Measurements from ENCODE around the gene ATAD3C.
A peak's percentile ranks its signal among the peaks of the same experiment; 100 is the strongest.
"Not testable (repeated sequence)": the region's sequence is repeated elsewhere in the genome, so short reads cannot be mapped to it uniquely, and the experiment has no call there.

ATAD3C gene

DNA sequence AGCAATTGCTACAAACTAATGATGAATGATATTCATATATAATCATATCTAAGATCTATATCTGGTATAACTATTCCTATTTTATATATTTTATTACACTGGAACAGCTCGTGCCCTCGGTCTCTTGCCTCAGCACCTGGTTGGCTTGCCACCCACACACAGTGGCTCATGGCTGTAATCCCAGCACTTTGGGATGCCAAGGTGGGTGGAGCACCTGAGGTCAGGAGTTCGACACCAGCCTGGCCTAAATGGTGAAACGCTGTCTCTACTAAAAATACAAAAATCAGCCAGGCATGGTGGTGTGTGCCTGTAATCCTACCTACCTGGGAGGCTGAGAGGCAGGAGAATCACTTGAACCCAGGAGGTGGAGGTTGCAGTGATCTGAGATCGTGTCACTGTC, 56.3 kb downstream of the ATAD3C start:
- not testable (repeated sequence) for H3K36me3 ChIP-seq (ENCODE audit: control insufficient read depth, insufficient read depth, low read length); H4K5ac ChIP-seq (ENCODE audit: low read length); H3K4ac ChIP-seq (ENCODE audit: low read depth, low read length); H3K4me2 ChIP-seq (ENCODE audit: low read length); H3K18ac ChIP-seq (ENCODE audit: low read length); H4K8ac ChIP-seq (ENCODE audit: low read depth, low read length); H3K27ac ChIP-seq (ENCODE audit: low read depth, low read length); H3K27me3 ChIP-seq (ENCODE audit: insufficient read depth, low read length, poor library complexity); H2BK15ac ChIP-seq (replicated peaks; ENCODE audit: low read depth); H2BK120ac ChIP-seq (ENCODE audit: low read depth, low read length); H3K56ac ChIP-seq (ENCODE audit: low read length); H3K4me1 ChIP-seq (ENCODE audit: control insufficient read depth, low read depth, low read length); H2AK5ac ChIP-seq (ENCODE audit: low read length); DNase-seq; H3K79me1 ChIP-seq (ENCODE audit: low read length); H3K9ac ChIP-seq (ENCODE audit: low read length); H3K4me3 ChIP-seq (ENCODE audit: low read length); H3K23ac ChIP-seq (ENCODE audit: low read length); H2BK5ac ChIP-seq (ENCODE audit: low read length); H3K79me2 ChIP-seq (ENCODE audit: control insufficient read depth, insufficient read depth, low read length)
- WGBS (ENCODE audit: extremely low coverage, insufficient coverage, low lambda C conversion rate), result no CpG with 5 or more reads among the region's 5 CpGs

DNA sequence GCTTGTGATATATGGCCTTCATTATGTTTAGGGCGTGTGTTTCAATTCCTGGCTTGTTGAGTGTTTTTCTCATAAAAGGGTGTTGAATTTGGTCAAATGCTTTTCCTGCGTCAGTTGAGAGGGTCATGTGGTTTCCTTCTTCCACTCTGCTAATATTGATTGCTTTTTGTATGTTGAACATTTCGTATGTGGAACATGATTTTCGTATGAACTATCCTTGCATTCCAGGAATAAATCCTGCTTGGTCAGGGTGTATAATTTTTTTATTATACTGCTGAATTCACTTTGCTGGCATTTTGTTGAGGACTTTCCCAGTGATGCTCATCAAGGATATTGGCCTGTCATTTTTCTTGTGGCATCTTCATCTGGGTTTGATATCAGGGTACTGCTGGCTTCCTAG, 57.8 kb downstream of the ATAD3C start:
- Histone ChIP-seq H3K4ac (ENCODE audit: low read depth, low read length) (no peak overlapping the region), H3K18ac (ENCODE audit: low read length) (no peak overlapping the region), H4K8ac (ENCODE audit: low read depth, low read length) (no peak overlapping the region), H3K4me1 (ENCODE audit: control insufficient read depth, low read depth, low read length) (no peaks in the 10 kb centered on the region), H3K36me3 (ENCODE audit: control insufficient read depth, insufficient read depth, low read length) (no peaks in the 10 kb centered on the region), H3K27ac (ENCODE audit: low read depth, low read length) (no peak overlapping the region), H3K79me2 (ENCODE audit: control insufficient read depth, insufficient read depth, low read length) (no peaks in the 10 kb centered on the region), H2BK15ac (replicated peaks; ENCODE audit: low read depth) (no peak overlapping the region), H3K79me1 (ENCODE audit: low read length) (no peaks in the 10 kb centered on the region), H4K5ac (ENCODE audit: low read length) (no peak overlapping the region), H2BK120ac (ENCODE audit: low read depth, low read length) (no peak overlapping the region), H3K4me3 (ENCODE audit: low read length) (no peak overlapping the region), H3K4me2 (ENCODE audit: low read length) (no peak overlapping the region), H3K23ac (ENCODE audit: low read length) (no peak overlapping the region), H3K56ac (ENCODE audit: low read length) (no peak overlapping the region), H3K27me3 (ENCODE audit: insufficient read depth, low read length, poor library complexity) (no peaks in the 10 kb centered on the region), H2BK5ac (ENCODE audit: low read length) (no peak overlapping the region), H3K9ac (ENCODE audit: low read length) (no peak overlapping the region), H2AK5ac (ENCODE audit: low read length) (no peak overlapping the region)
- no CpG with 5 or more reads among the region's 4 CpGs for WGBS (ENCODE audit: extremely low coverage, insufficient coverage, low lambda C conversion rate)
- DNase-seq, result no peak

DNA sequence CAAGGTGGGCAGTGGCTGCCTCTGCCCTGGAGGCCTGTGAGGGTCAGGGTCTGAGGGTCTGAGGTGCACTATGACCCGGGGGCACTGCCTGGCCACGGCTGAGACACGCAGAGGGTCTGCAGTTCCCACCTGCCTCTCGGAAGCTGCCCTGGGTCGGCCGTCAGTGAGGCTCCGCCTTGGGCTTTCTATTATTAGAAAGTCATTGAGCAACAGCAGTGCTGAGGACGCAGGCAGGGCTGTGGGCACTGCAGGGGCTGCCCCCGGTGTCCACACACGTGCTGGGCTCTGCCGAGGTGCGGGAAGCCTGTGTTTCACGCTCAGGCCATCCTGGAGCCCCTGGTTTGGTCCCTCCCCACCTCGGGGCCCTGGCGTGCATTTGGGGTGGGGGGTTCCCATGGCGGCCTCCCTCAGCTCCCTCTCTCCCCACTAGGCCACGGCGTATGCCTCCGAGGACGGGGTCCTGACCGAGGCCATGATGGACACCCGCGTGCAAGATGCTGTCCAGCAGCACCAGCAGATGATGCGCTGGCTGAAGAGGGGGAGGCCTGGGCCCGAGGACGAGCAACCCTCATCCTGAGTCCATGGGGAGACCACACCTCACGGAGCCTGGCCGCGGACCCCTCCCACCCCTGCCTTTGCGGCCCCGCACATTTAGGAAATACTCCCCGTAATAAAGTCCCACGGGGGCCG, 59.4 kb downstream of the ATAD3C start:
- H2BK5ac ChIP-seq (ENCODE audit: low read length); H4K8ac ChIP-seq (ENCODE audit: low read depth, low read length); H3K36me3 ChIP-seq (ENCODE audit: control insufficient read depth, insufficient read depth, low read length); H3K79me1 ChIP-seq (ENCODE audit: low read length); H3K4ac ChIP-seq (ENCODE audit: low read depth, low read length); H3K4me3 ChIP-seq (ENCODE audit: low read length); H3K23ac ChIP-seq (ENCODE audit: low read length); H3K9ac ChIP-seq (ENCODE audit: low read length); H2AK5ac ChIP-seq (ENCODE audit: low read length); H2BK120ac ChIP-seq (ENCODE audit: low read depth, low read length); H3K4me1 ChIP-seq (ENCODE audit: control insufficient read depth, low read depth, low read length); DNase-seq; H3K4me2 ChIP-seq (ENCODE audit: low read length); H2BK15ac ChIP-seq (replicated peaks; ENCODE audit: low read depth); H3K56ac ChIP-seq (ENCODE audit: low read length); H4K5ac ChIP-seq (ENCODE audit: low read length); H3K79me2 ChIP-seq (ENCODE audit: control insufficient read depth, insufficient read depth, low read length); H3K18ac ChIP-seq (ENCODE audit: low read length); H3K27me3 ChIP-seq (ENCODE audit: insufficient read depth, low read length, poor library complexity); H3K27ac ChIP-seq (ENCODE audit: low read depth, low read length): not testable (repeated sequence)
- no CpG with 5 or more reads among the region's 34 CpGs for WGBS (ENCODE audit: extremely low coverage, insufficient coverage, low lambda C conversion rate)

DNA sequence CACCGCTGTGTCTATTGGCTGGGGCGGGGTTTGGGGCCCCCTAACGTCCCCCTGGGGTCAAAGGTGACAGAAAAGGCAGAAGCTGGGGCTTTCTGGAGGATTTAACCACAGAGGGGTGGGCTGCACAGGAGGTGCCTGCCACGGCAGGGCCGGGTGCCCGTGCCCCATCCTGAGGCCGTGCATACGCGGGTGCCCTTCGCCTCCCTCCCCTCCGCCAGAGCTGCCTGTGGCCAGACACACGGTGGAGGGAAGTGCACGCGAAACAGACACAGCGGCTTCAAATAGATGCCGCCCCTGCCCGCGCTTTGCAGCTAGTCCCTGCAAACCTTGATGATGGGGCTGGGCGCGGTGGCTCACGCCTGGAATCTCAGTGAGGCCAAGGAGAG, 60.0 kb downstream of the ATAD3C start:
- not testable (repeated sequence) for H4K8ac ChIP-seq (ENCODE audit: low read depth, low read length); DNase-seq; H2BK15ac ChIP-seq (replicated peaks; ENCODE audit: low read depth); H3K23ac ChIP-seq (ENCODE audit: low read length); H3K27me3 ChIP-seq (ENCODE audit: insufficient read depth, low read length, poor library complexity); H3K79me2 ChIP-seq (ENCODE audit: control insufficient read depth, insufficient read depth, low read length); H3K4me3 ChIP-seq (ENCODE audit: low read length); H3K56ac ChIP-seq (ENCODE audit: low read length); H3K4me2 ChIP-seq (ENCODE audit: low read length); H2BK5ac ChIP-seq (ENCODE audit: low read length); H3K4me1 ChIP-seq (ENCODE audit: control insufficient read depth, low read depth, low read length); H3K4ac ChIP-seq (ENCODE audit: low read depth, low read length); H2AK5ac ChIP-seq (ENCODE audit: low read length); H2BK120ac ChIP-seq (ENCODE audit: low read depth, low read length); H3K27ac ChIP-seq (ENCODE audit: low read depth, low read length); H3K36me3 ChIP-seq (ENCODE audit: control insufficient read depth, insufficient read depth, low read length); H3K18ac ChIP-seq (ENCODE audit: low read length); H4K5ac ChIP-seq (ENCODE audit: low read length); H3K9ac ChIP-seq (ENCODE audit: low read length); H3K79me1 ChIP-seq (ENCODE audit: low read length)
- no CpG with 5 or more reads among the region's 21 CpGs for WGBS (ENCODE audit: extremely low coverage, insufficient coverage, low lambda C conversion rate)

DNA sequence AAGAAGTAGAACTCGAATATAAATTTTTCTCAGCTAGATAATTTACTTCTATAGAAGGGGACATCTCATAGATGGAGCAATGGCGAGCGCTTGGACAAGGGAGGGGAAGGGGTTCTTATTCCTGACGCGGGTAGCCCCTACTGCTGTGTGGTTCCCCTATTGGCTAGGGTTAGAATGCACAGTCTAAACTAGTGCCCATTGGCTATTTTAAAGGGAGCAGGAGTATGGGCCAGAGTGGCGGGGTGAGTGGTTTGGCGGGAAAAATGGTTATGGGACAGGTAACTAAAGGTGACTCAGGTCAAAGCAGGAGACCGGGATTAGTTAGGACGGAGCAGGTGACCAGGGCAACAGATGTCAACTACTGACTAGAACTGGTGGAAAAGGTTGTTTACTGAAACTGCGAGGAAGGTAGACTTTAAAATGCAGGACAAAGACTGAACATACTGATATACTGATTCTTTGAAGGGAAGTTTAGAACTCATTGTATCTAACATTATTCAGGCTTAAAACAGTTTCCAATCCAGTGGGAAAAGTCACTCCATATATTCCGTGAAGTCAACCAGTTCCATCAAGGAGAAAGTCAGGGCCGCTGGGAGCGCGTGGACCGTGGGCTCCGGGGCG, 61.5 kb downstream of the ATAD3C start:
- Histone ChIP-seq H3K36me3 (ENCODE audit: control insufficient read depth, insufficient read depth, low read length) (no peaks in the 10 kb centered on the region), H3K9ac (ENCODE audit: low read length) (peak overlapping the region; percentile 71), H3K56ac (ENCODE audit: low read length) (peak overlapping the region; percentile 93), H2BK15ac (replicated peaks; ENCODE audit: low read depth) (no peak overlapping the region), H4K8ac (ENCODE audit: low read depth, low read length) (no peak overlapping the region), H3K4me2 (ENCODE audit: low read length) (peak overlapping the region; percentile 53), H4K5ac (ENCODE audit: low read length) (no peak overlapping the region), H3K79me1 (ENCODE audit: low read length) (no peaks in the 10 kb centered on the region), H3K79me2 (ENCODE audit: control insufficient read depth, insufficient read depth, low read length) (no peaks in the 10 kb centered on the region), H3K23ac (ENCODE audit: low read length) (no peak overlapping the region), H3K4me1 (ENCODE audit: control insufficient read depth, low read depth, low read length) (no peaks in the 10 kb centered on the region), H2AK5ac (ENCODE audit: low read length) (no peak overlapping the region), H3K4ac (ENCODE audit: low read depth, low read length) (peak overlapping the region; percentile 77), H2BK120ac (ENCODE audit: low read depth, low read length) (no peak overlapping the region), H3K4me3 (ENCODE audit: low read length) (peak overlapping the region; percentile 25), H3K18ac (ENCODE audit: low read length) (peak overlapping the region; percentile 81), H3K27me3 (ENCODE audit: insufficient read depth, low read length, poor library complexity) (no peaks in the 10 kb centered on the region), H2BK5ac (ENCODE audit: low read length) (no peak overlapping the region), H3K27ac (ENCODE audit: low read depth, low read length) (peak overlapping the region; percentile 73)
- DNase-seq, result peak; percentile 83
- no CpG with 5 or more reads among the region's 17 CpGs for WGBS (ENCODE audit: extremely low coverage, insufficient coverage, low lambda C conversion rate)

Measured in mesendoderm (in vitro differentiated cells).